ENCODE data around the gene SFTPB.

Gene SFTPB

DNA sequence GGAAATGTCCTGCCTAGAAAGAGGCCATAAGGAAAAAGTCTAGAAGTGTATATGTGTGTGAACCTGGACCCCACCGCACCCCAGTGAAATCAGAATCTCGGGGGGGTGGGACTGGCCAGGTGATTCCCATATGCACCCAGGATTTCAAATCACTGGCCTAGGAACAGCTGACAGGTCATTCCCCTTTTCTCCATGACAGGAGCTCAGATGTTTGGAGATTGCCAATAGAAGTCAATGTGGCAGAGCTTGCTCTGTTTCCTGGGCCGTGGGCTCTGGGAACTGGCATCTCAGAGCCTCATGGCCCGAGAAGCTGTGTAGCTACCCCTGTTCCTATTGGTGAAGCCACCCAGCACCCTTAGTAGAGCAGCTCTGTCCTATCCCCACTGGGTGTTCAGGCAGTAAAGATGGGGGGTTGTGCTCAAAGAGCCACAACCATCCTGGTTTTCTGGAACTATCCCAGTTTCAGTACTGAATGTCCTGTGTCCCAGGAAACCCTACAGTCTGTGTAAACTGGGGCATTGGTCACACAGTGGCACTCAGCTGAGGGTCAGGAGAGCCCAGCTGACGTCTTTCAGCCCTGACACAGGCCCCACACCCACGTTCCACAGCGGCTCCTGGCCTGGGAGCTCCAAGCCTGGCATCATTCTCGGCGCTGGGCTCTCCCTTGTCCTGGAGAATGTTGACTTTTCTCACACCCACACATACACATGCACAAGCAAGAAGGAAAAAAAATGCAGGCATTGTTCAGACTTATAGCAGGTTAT, 45.0 kb upstream of the SFTPB start:
- ChIA-PET CTCF (interaction anchor here (0.8 to 25.5 kb wide), 8 partner anchors 5 to 101 kb away, joined by 3 to 915 read pairs (median 106); no protein-coding TSS in a partner anchor), POLR2A (no interaction called here)

DNA sequence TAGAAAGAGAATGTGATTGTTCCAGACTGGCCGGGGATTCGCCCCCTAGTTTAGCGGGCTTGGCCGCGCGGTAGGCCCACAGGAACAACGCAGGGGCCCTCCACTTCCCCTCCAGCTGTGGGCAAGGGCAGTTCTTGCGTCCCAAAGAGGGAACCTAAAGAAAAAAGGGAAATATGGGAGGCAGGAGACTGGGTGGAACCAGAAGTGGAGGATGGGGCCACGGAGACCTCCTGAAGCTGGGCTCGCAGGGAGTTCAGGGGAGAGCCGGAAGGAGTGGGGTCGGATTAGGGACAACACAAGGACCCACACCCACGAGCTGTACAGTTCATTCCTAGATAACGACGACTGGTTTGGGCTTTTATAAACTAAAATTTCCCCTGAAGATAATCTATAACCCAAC, 44.3 kb upstream of the SFTPB start:
- CTCF ChIA-PET = interaction anchor here (0.8 to 25.5 kb wide), 8 partner anchors 8 to 102 kb away, joined by 3 to 915 read pairs (median 4); no protein-coding TSS in a partner anchor
- DNase-seq (ENCODE audit: low read depth, low spot score) = no peak
- TF ChIP-seq, protein P1, sequence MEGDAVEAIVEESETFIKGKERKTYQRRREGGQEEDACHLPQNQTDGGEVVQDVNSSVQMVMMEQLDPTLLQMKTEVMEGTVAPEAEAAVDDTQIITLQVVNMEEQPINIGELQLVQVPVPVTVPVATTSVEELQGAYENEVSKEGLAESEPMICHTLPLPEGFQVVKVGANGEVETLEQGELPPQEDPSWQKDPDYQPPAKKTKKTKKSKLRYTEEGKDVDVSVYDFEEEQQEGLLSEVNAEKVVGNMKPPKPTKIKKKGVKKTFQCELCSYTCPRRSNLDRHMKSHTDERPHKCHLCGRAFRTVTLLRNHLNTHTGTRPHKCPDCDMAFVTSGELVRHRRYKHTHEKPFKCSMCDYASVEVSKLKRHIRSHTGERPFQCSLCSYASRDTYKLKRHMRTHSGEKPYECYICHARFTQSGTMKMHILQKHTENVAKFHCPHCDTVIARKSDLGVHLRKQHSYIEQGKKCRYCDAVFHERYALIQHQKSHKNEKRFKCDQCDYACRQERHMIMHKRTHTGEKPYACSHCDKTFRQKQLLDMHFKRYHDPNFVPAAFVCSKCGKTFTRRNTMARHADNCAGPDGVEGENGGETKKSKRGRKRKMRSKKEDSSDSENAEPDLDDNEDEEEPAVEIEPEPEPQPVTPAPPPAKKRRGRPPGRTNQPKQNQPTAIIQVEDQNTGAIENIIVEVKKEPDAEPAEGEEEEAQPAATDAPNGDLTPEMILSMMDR (IDR thresholded peaks at IDR 0.05; ENCODE audit: insufficient read depth, low read length, missing control alignments) = no peak

More for the DNA sequence above, 45.0 kb upstream of the SFTPB start:
- no peak for DNase-seq (ENCODE audit: low read depth, low spot score)
- no peak overlapping the region for H3K4me3 ChIP-seq (ENCODE audit: low read depth, low read length)
- TF ChIP-seq, protein P1 (IDR thresholded peaks at IDR 0.05; ENCODE audit: insufficient read depth, low read length, missing control alignments) = no peak

DNA sequence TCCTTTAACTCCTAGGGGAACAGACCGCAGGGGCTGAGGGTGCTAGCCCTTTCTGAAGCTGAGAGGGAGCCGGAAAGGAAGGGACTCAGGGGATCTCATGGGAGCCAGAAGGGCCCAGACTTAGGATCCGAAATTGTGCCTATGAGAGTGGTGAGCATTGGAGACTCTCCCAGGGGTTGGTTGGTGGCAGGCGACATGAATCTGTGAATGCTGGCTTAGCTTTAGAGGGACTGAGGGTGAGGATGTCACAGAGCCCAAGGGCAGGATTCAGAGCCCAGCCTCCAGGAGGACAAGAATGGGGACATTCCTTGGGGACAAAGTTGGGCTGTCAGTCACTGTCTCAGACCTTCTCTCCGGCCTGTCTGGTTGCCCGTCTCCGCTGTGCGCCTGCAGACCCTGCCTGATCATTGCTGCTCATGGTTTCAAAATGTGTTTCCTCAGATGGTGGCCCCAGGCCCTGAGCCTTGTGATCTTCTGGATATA, 43.6 kb upstream of the SFTPB start:
- TF ChIP-seq, protein P1 (IDR thresholded peaks at IDR 0.05; ENCODE audit: insufficient read depth, low read length, missing control alignments) = no peak
- ChIA-PET CTCF (interaction anchor here (1.1 to 25.5 kb wide), 6 partner anchors 9 to 103 kb away, joined by 3 to 915 read pairs (median 106); no protein-coding TSS in a partner anchor), POLR2A (no interaction called here)
- H3K4me3 ChIP-seq (ENCODE audit: low read depth, low read length) = no peak overlapping the region
- no peak for DNase-seq (ENCODE audit: low read depth, low spot score)

More for the DNA sequence above, 44.3 kb upstream of the SFTPB start:
- POLR2A ChIA-PET = no interaction called here
- no peak overlapping the region for H3K4me3 ChIP-seq (ENCODE audit: low read depth, low read length)

DNA sequence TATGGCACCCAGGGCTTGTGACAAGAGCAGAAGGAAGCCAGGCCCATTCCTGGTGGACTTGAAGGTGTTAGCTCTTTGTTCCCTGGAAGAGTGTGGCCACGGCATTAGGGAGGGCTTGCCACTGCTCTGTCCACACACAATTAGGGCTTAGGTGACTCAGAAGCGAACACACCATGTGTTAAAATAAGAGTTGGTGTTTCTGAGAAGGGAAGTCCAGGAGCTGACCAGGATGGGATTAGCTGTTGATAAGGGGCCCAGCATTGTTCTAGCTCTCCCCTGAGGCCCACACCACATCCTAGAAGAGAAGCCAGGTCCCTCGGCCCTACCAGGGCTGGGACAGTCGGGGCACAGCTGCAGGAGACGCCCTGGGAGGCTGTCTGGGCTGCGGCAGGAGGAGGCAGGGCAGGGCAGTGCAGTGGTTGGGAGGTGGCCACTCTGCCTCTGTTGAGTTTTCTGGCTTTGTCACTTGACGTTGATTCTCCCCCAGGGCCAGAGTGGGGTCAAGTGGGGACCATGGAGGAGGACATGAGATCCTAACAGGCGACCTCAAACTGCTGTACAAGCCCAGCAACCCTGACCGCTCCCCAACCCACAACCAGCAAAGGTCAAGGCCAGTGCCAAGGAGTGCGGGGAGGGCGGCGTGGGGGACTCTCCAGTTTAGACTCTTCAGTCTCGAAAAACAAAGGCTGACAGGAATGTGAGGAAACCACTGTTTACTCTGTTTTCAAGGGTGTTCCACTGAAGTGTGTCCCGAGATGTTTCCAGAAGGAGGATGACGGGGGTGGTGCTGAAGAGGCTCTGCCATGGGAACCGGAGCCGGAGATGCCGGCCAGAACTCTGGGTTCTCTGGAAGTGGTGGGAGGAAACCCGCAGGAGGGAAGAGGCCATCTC, 42.9 kb upstream of the SFTPB start:
- H3K4me3 ChIP-seq (ENCODE audit: low read depth, low read length) = no peak overlapping the region
- TF ChIP-seq, protein P1 (IDR thresholded peaks at IDR 0.05; ENCODE audit: insufficient read depth, low read length, missing control alignments) = no peak
- DNase-seq (ENCODE audit: low read depth, low spot score) = no peak
- ChIA-PET POLR2A (no interaction called here), CTCF (interaction anchor here (1.3 to 25.5 kb wide), 7 partner anchors 9 to 103 kb away, joined by 4 to 915 read pairs (median 51); partner anchors contain the start of gene GNLY)

DNA sequence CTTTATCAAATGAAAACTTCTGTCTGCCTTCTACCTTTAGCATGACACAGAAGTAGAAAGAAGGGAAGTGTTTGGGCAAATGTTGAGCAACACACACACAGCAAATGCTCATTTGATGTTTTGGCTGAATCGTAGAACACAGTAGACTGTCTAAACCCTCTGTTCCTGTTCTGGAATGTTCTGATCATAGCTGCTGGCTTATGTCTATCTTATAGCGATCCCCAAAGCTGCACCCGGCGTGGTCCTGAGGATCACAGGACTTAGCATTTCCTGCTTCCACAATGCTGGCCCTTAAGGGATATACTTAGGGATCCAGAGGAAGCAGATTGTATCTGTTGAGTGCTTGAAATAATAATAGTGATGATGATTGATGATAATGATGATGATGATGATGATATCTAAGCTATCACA, 41.4 kb upstream of the SFTPB start:
- ChIA-PET POLR2A (no interaction called here), CTCF (interaction anchor here (0.8 to 25.5 kb wide), 9 partner anchors 10 to 118 kb away, joined by 3 to 915 read pairs (median 11); partner anchors contain the start of gene GNLY)
- H3K4me3 ChIP-seq (ENCODE audit: low read depth, low read length) = no peak overlapping the region
- TF ChIP-seq, protein P1 (IDR thresholded peaks at IDR 0.05; ENCODE audit: insufficient read depth, low read length, missing control alignments) = no peak
- no peak for DNase-seq (ENCODE audit: low read depth, low spot score)

Data from AG04449 (cell line).